K562 (cell line): ENCODE measurements around the gene PURA. TPM values are rescaled to one million over a fixed set of nuclear protein-coding genes. Genes with fewer than 3 reads are reported as not detected.

ENCODE experiments used
- ARHGAP35 ChIP-seq: fragments of 450-650 bp; IDR thresholded peaks from 2 replicates; pipeline ENCODE4 v1.6.1; 2018; ENCODE audit not compliant: partially characterized antibody
- BCL6 ChIP-seq: fragments of 250-450 bp; sonication (Bioruptor Pico); IDR thresholded peaks from 2 replicates; pipeline ENCODE4 v1.4.0; 2020
- BMI1 ChIP-seq: fragments of 150-350 bp; IDR thresholded peaks from 2 replicates; pipeline ENCODE4 v1.6.1; 2014; ENCODE audit warnings: low read length
- BRF1 ChIP-seq: IDR thresholded peaks from 3 replicates; pipeline ENCODE4 v1.6.1; 2011; ENCODE audit warnings: borderline replicate concordance, mild to moderate bottlenecking; ENCODE audit not compliant: insufficient read length; ENCODE audit errors: extremely low read depth
- CXXC5 ChIP-seq: fragments of 250-450 bp; sonication (Bioruptor Pico); IDR thresholded peaks from 2 replicates; pipeline ENCODE4 v1.8.0; 2022; ENCODE audit warnings: inconsistent platforms, mild to moderate bottlenecking, moderate library complexity
- DEAF1 ChIP-seq: fragments of 450-650 bp; formaldehyde crosslinking; IDR thresholded peaks from 2 replicates; pipeline ENCODE4 v1.4.0; 2020; ENCODE audit warnings: mild to moderate bottlenecking, moderate library complexity
- MITF ChIP-seq: IDR thresholded peaks from 2 replicates; pipeline ENCODE4 v1.6.1; 2014; ENCODE audit warnings: antibody characterized with exemption
- OTX1 ChIP-seq: fragments of 450-650 bp; formaldehyde crosslinking; IDR thresholded peaks from 2 replicates; pipeline ENCODE4 v1.4.0; 2022; ENCODE audit warnings: mild to moderate bottlenecking
- SMC3 ChIP-seq: conservative IDR thresholded peaks from 2 replicates; pipeline ENCODE4 v1.6.1; 2011; ENCODE audit warnings: low read depth, low read length, improper control_type of control experiment; ENCODE audit not compliant: insufficient read depth
- TRIM25 ChIP-seq: fragments of 450-650 bp; IDR thresholded peaks from 2 replicates; pipeline ENCODE4 v1.7.0; 2016; ENCODE audit warnings: borderline replicate concordance
- ZBTB5 ChIP-seq: fragments of 450-650 bp; IDR thresholded peaks from 2 replicates; pipeline ENCODE4 v1.6.1; 2017; ENCODE audit warnings: antibody characterized with exemption
- ZBTB8A ChIP-seq: fragments of 450-650 bp; IDR thresholded peaks from 2 replicates; pipeline ENCODE4 v1.6.1; 2018; ENCODE audit warnings: mild to moderate bottlenecking, moderate library complexity; ENCODE audit not compliant: partially characterized antibody
- ZNF175 ChIP-seq: fragments of 200-800 bp; sonication (Bioruptor generic); IDR thresholded peaks from 2 replicates; pipeline ENCODE4 v1.6.1; 2016; ENCODE audit warnings: low read depth, mild to moderate bottlenecking, missing genetic modification characterization, missing compliant biosample characterization
- ZNF263 ChIP-seq: sonication (generic); formaldehyde crosslinking; IDR thresholded peaks from 2 replicates; pipeline ENCODE4 v1.8.0; 2022; ENCODE audit warnings: mild to moderate bottlenecking, missing genetic modification reagents, borderline replicate concordance
- ZNF354B ChIP-seq: fragments of 250-450 bp; sonication (Bioruptor Pico); IDR thresholded peaks from 2 replicates; pipeline ENCODE4 v1.4.0; 2020
- ZNF384 ChIP-seq: IDR thresholded peaks from 2 replicates; pipeline ENCODE4 v1.6.1; 2012; ENCODE audit warnings: low read depth, low read length, improper control_type of control experiment
- ZNF592 ChIP-seq: fragments of 450-650 bp; IDR thresholded peaks from 2 replicates; pipeline ENCODE4 v1.6.1; 2017; ENCODE audit warnings: antibody characterized with exemption, mild to moderate bottlenecking
- polyA plus RNA-seq, 8 experiments: library from polyadenylated mRNA; depleted of rRNA in 4 of 8; stranded (reverse) in 5 of 8; unstranded in 3 of 8; fragments of >200 nt; fragmentation: Nextera tagmentation in 2 of 8; fragmentation: Illumina TruSeq in 1 of 8; extraction: Ambion mirVana in 2 of 8; extraction: Trizol in 1 of 8; gene quantifications; 2 replicates each; pipeline versions ENCODE4 v1.2.1 to v1.2.3, GENCODE V29; 2011 to 2014; ENCODE audit warnings: inconsistent platforms in 1 of 8, missing spikeins in 1 of 8
- total RNA-seq, 7 experiments: library from RNA; depleted of rRNA in 6 of 7; stranded (reverse); fragments of >200 nt in 6 of 7; fragmentation: Illumina TruSeq in 2 of 7; extraction: Trizol in 2 of 7; gene quantifications; 2 replicates each; pipeline versions ENCODE4 v1.2.1 to v1.2.3, GENCODE V29; 2011 to 2021; ENCODE audit warnings: low replicate concordance in 1 of 7

The PURA gene
- total and polyA plus RNA-seq, 9 of the 15 experiments (the other 6 are each of a cell fraction or from before 2014, with no cell fraction given): 3.2 to 11.1 (median 5.4) TPM

- no peak for TF ChIP-seq MITF
- TF ChIP-seq ZNF354B (CRISPR knock-in tag): no peak
- peak; percentile 36; the same call in 1 of the 2 replicates for TF ChIP-seq ZNF384
- no peak for TF ChIP-seq BCL6
- TF ChIP-seq ZBTB5: no peak
- TF ChIP-seq OTX1 (CRISPR knock-in tag): no peak
- no peak for TF ChIP-seq BMI1
- no peak for TF ChIP-seq ZNF592
- no peak for TF ChIP-seq TRIM25
- 0 out of 2 replicates have a peak, but pooled peaks have one; percentile 43 for TF ChIP-seq ZNF263 (CRISPR knock-in tag)
- no peak for TF ChIP-seq ZNF175 (CRISPR knock-in tag)
- peak; percentile 92 for TF ChIP-seq DEAF1
- TF ChIP-seq BRF1: no peak
- peak; percentile 91 for TF ChIP-seq SMC3
- no peak for TF ChIP-seq ARHGAP35
- no peak for TF ChIP-seq ZBTB8A
- TF ChIP-seq CXXC5: peak; percentile 39; the same call in 1 of the 2 replicates
Measured at GRCh38 chr5:140157032-140157781, 43.3 kb downstream of the PURA start (continued).
